K562 (cell line): Measurements from ENCODE around the gene TENM3.

Experiments
- CHD1 ChIP-seq: fragments of 200-600 bp; sonication (generic); IDR thresholded peaks from one replicate; pipeline ENCODE4 v1.6.1; 2012; ENCODE audit warnings: mild to moderate bottlenecking, moderate library complexity, low read length, inconsistent platforms
- PML ChIP-seq: IDR thresholded peaks from 2 replicates; pipeline ENCODE4 v1.6.1; 2012; ENCODE audit warnings: low read length, inconsistent platforms
- POLR2A ChIP-seq: fragments of 450-650 bp; conservative IDR thresholded peaks from 2 replicates; pipeline ENCODE4 v1.6.1; 2016
- POLR2AphosphoS2 ChIP-seq: IDR thresholded peaks from 2 replicates; pipeline ENCODE4 v1.6.1; 2012; ENCODE audit warnings: low read length, improper control_type of control experiment
- REST ChIP-seq, 2 experiments: fragments of 450-650 bp; formaldehyde crosslinking in 1 of 2; IDR thresholded peaks; 2 replicates each; pipeline versions ENCODE4 v1.4.0 to v1.6.1; 2014 to 2020; ENCODE audit warnings: mild to moderate bottlenecking in 2 of 2, borderline replicate concordance in 1 of 2, low read depth in 1 of 2
- SP1 ChIP-seq: sonication (generic); formaldehyde crosslinking; IDR thresholded peaks from 2 replicates; pipeline ENCODE4 v1.8.1; 2022; ENCODE audit warnings: mild to moderate bottlenecking, missing genetic modification reagents
- ZEB2 ChIP-seq: fragments of 450-650 bp; IDR thresholded peaks from 2 replicates; pipeline ENCODE4 v1.6.1; 2016
- ZNF143 ChIP-seq: sonication (generic); formaldehyde crosslinking; IDR thresholded peaks from 2 replicates; pipeline ENCODE4 v1.9.0; 2022; ENCODE audit warnings: mild to moderate bottlenecking, missing genetic modification reagents
- TF ChIP-seq, protein P1 (sequence below), 3 experiments: IDR thresholded peaks in 2 of 3; conservative IDR thresholded peaks in 1 of 3; 2 replicates each; pipeline ENCODE4 v1.5.1; 2011 to 2012; ENCODE audit warnings: low read length in 3 of 3, mild to moderate bottlenecking in 3 of 3, control low read depth in 2 of 3, improper control_type of control experiment in 1 of 3, inconsistent platforms in 1 of 3, low read depth in 1 of 3, mixed read lengths in 1 of 3, moderate library complexity in 1 of 3; ENCODE audit not compliant: insufficient read depth in 2 of 3

DNA sequence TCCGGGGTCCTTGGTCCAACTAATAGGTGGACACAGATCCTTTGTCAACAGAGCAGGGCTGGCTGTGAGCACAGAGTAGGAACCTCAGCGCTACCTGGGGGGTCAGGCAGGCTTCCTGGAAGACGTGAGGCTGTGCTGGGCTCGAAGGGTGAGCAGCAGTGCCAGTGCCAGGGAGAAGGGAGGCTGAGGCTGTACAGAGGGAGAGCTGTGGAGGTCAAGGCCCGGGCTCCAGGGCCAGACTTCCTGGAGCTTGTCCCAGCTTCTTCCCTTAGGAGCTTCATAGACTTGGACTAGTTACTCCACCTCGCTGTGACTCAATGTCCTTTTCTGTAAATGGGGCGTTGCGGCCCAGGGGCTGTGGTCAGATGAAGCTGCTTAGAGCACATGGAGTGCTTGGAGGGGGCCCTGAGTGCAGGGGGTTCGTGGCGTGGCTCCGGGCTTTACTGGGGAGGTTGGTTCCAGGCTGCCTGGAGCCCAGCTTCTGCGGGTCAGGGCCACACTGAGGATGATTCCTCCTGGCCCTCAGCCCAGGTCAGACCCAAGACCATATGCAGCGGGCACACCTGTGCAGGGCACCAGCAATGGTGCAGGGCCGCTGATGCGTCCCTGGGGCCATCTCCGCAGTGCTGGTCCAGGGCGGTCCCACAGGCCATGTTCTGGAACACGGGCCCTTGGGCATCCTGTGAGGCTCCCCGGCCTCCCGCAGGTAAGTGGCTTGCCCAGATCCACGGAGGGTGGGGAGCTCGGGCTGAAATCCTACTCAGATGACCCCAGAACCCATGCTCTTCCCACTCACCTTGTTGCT, 575.9 kb downstream of the TENM3 start:
- TF ChIP-seq POLR2A, result no peak
- no peak for TF ChIP-seq PML
- TF ChIP-seq ZEB2, result no peak
- TF ChIP-seq SP1, result no peak
- TF ChIP-seq, protein P1, sequence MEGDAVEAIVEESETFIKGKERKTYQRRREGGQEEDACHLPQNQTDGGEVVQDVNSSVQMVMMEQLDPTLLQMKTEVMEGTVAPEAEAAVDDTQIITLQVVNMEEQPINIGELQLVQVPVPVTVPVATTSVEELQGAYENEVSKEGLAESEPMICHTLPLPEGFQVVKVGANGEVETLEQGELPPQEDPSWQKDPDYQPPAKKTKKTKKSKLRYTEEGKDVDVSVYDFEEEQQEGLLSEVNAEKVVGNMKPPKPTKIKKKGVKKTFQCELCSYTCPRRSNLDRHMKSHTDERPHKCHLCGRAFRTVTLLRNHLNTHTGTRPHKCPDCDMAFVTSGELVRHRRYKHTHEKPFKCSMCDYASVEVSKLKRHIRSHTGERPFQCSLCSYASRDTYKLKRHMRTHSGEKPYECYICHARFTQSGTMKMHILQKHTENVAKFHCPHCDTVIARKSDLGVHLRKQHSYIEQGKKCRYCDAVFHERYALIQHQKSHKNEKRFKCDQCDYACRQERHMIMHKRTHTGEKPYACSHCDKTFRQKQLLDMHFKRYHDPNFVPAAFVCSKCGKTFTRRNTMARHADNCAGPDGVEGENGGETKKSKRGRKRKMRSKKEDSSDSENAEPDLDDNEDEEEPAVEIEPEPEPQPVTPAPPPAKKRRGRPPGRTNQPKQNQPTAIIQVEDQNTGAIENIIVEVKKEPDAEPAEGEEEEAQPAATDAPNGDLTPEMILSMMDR (IDR thresholded peaks at IDR 0.05 in 2 of 3, conservative IDR thresholded peaks at IDR 0.05 in 1 of 3; ENCODE audit: insufficient read depth in 2 of 3, low read depth in 1 of 3, low read length in 3 of 3), result no peak
- TF ChIP-seq ZNF143 (CRISPR knock-in tag), result no peak
- no peak for TF ChIP-seq REST (IDR thresholded peaks at IDR 0.05; ENCODE audit: borderline replicate concordance)
- TF ChIP-seq REST (CRISPR knock-in tag; IDR thresholded peaks at IDR 0.05; ENCODE audit: low read depth), result no peak
- TF ChIP-seq POLR2AphosphoS2, result no peak
- no peak for TF ChIP-seq CHD1
